ENCODE measurements around the gene FGGY.

The FGGY gene

DNA sequence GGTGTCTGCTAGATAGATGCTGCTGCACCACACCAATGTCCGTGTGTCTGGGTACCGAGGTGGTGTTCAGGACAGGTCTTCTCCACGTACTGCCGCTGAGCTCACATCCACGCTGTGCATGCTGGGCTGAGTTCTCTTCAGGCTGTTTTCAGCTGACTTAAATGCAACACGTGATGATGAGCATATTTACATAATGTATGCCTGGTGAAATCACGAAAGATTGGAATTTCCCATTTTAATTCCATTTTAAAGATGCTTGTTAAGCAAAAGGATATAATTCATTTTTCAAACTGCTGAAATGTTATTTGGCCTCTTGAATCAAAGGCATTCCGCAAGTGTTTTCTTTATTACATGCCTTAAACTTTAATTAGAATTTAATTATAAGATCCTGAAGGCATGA, 107.9 kb downstream of the FGGY start:
- TF ChIP-seq, protein P1, sequence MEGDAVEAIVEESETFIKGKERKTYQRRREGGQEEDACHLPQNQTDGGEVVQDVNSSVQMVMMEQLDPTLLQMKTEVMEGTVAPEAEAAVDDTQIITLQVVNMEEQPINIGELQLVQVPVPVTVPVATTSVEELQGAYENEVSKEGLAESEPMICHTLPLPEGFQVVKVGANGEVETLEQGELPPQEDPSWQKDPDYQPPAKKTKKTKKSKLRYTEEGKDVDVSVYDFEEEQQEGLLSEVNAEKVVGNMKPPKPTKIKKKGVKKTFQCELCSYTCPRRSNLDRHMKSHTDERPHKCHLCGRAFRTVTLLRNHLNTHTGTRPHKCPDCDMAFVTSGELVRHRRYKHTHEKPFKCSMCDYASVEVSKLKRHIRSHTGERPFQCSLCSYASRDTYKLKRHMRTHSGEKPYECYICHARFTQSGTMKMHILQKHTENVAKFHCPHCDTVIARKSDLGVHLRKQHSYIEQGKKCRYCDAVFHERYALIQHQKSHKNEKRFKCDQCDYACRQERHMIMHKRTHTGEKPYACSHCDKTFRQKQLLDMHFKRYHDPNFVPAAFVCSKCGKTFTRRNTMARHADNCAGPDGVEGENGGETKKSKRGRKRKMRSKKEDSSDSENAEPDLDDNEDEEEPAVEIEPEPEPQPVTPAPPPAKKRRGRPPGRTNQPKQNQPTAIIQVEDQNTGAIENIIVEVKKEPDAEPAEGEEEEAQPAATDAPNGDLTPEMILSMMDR (conservative IDR thresholded peaks at IDR 0.05; ENCODE audit: low read length): no peak
- DNase-seq (ENCODE audit: low read depth): peak; percentile 48
- H3K4me3 ChIP-seq (ENCODE audit: low read length): no peak overlapping the region

DNA sequence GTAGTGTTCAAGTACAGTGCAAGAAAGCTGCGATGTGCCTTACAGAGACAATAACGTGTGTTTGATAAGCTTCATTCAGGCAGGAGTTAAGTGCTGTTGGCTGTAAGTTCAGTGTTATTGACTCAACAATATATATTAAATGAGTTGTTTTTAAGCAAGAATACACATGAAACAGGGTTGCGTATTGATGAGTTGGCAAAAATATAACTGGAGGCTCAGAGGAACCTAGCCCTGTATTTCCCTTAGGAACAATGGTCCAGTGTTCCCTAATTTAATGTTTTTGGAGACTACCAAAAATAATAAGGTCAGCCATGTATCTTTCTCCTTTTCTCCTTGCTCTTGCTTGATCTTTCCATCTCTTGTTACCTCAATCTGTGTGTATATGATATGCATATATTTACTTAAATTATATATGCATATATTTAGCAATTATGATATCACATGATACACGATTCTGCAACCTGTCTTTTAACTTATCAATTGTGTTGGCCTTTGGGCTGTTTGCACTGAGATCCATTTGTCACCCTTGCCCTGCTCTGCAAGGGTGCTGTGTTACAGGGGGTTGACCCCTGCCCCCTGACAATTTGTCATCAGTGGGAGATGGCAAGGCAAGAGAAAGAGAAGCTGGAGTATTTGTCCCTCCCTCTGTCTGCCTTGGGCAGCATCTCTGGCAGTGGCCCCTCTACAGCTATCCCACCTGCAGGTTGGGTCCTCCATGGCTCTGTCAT, 109.7 kb downstream of the FGGY start:
- no peak for DNase-seq (ENCODE audit: low read depth)
- TF ChIP-seq, protein P1 (conservative IDR thresholded peaks at IDR 0.05; ENCODE audit: low read length): no peak
- H3K4me3 ChIP-seq (ENCODE audit: low read length): no peak overlapping the region

DNA sequence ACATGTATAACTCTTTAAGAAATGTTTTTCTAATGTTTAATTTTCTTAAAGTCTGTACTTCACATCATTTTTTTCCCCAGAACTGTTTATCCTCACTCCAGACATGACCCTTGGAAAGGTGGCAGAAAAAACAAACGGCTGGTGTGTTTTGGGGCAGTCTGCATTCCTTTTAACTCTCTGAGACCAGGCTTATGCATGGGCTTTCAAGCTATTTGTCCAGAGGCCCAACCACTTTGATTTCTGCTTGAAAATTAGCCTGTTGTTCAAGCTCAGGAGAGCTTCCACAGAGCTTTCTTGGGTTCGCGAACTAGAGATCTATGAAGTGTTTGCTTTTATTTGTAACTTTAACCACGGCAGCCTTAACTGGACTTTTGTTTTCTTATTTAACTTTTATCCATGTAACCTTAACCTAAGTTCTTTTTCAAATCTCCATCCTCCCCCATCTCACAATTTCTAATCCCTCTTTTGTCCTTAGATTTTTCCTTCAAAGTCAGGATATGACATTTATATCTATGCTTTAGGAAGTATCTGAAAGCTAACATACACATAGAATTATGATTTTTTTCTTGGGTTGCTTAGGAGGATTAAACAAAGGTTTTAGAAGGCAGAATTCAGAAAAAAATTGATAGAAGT, 111.8 kb downstream of the FGGY start:
- peak; percentile 49 for DNase-seq (ENCODE audit: low read depth)

DNA sequence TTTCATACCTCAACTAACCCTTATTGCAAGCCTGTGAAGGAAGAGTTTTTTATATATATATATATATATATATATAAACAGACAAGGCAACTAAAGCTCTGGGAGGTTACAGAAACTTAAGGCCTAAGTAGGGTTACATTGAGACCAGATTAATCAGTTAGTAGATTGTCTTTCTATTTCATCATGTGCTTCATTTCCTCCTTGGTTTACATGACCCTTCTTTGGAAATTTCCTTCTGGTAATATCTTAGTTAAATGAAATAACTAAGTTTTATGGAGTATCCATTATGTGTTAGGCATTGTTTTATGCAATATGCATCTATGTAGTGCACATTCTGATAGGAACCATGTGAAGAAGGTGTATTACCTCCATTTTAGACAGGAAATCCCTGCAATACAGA, 112.7 kb downstream of the FGGY start:
- TF ChIP-seq, protein P1 (conservative IDR thresholded peaks at IDR 0.05; ENCODE audit: low read length): no peak
- peak; percentile 42 for DNase-seq (ENCODE audit: low read depth)
- no peak overlapping the region for H3K4me3 ChIP-seq (ENCODE audit: low read length)

More for the DNA sequence above, 111.8 kb downstream of the FGGY start:
- TF ChIP-seq, protein P1 (conservative IDR thresholded peaks at IDR 0.05; ENCODE audit: low read length): no peak
- no peak overlapping the region for H3K4me3 ChIP-seq (ENCODE audit: low read length)

DNA sequence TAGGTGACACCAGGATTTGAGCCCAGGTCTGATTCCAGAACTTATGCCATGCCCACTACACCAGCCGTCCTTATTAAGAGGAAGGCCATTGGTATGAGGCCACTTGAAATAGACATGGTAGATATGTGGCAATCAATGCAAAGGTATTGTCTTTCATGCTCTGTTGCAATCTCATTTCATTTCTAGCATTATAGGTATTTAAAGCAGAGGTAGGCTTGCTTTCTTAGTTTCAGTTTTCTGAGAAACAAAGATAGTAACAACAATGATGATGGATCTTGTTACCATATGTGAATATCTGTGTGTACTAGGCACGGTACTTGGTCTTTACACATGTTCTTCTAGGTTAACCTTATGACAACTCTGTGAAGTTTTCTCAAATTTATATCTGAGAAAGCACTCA, 113.1 kb downstream of the FGGY start:
- TF ChIP-seq, protein P1 (conservative IDR thresholded peaks at IDR 0.05; ENCODE audit: low read length): no peak
- DNase-seq (ENCODE audit: low read depth): no peak
- no peak overlapping the region for H3K4me3 ChIP-seq (ENCODE audit: low read length)

DNA sequence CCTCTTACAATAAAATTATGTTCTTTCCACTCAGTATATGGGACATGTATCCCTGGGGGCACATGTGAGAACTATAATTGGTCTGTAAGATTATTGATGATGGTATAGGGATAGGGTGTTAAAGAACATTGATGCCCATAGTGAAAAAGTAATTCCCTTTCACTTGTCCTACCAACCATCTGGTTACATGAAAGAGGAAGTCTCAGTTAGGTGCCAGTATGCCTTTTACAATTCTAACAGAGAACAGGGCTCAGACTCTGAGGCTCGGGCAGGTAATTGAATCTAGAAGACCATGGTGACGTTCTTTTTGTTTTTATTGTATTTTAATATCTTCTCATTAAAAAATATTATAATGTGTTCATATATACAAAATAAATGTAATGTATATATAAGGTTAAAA, 113.6 kb downstream of the FGGY start:
- TF ChIP-seq, protein P1 (conservative IDR thresholded peaks at IDR 0.05; ENCODE audit: low read length): no peak
- H3K4me3 ChIP-seq (ENCODE audit: low read length): no peak overlapping the region
- no peak for DNase-seq (ENCODE audit: low read depth)

DNA sequence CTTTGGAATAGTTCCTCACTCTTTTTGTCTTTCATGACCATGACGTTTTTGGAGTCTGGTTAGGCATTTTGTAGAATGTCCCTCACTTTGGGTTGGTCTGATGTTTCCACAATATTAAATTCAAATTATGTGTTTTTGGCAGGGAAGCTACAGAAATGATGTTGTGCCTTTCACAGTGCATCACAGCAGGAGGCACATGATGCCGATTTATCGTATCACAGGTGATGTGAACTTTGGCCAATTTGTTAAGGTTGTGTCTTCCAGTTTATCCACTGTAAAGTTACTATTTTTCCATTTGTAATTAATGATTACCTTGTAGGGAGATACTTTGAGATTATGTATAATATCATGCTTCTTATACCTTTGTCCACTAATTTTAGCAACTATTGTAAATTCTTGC, 114.3 kb downstream of the FGGY start:
- TF ChIP-seq, protein P1 (conservative IDR thresholded peaks at IDR 0.05; ENCODE audit: low read length): no peak
- H3K4me3 ChIP-seq (ENCODE audit: low read length): no peak overlapping the region
- no peak for DNase-seq (ENCODE audit: low read depth)

Data from AG10803 (cell line).